KMS-11 (cell line): ENCODE data around the gene ACSBG1.

ENCODE experiments used
- H2AFZ ChIP-seq: fragments of 200-600 bp; sonication (generic); 2 replicates; pipeline ENCODE4 v1.6.1; 2016; ENCODE audit warnings: antibody characterized with exemption, mixed run types, low read depth
- H3K27ac ChIP-seq: fragments of 200-600 bp; sonication (generic); 2 replicates; pipeline ENCODE4 v1.6.1; 2016; ENCODE audit warnings: mild to moderate bottlenecking, mixed run types
- H3K27me3 ChIP-seq: fragments of 200-600 bp; sonication (generic); 2 replicates; pipeline ENCODE4 v1.6.1; 2017; ENCODE audit warnings: mild to moderate bottlenecking, low read depth, mixed run types, moderate library complexity; ENCODE audit not compliant: insufficient read depth
- H3K36me3 ChIP-seq: fragments of 200-600 bp; sonication (generic); 2 replicates; pipeline ENCODE4 v1.6.1; 2017; ENCODE audit warnings: mild to moderate bottlenecking, mixed run types; ENCODE audit not compliant: insufficient read depth
- H3K4me1 ChIP-seq: fragments of 200-600 bp; sonication (generic); 2 replicates; pipeline ENCODE4 v1.6.1; 2016; ENCODE audit warnings: mild to moderate bottlenecking, low read depth, mixed run types; ENCODE audit not compliant: poor library complexity, severe bottlenecking
- H3K4me2 ChIP-seq: fragments of 200-600 bp; sonication (generic); 2 replicates; pipeline ENCODE4 v1.7.0; 2016; ENCODE audit warnings: mild to moderate bottlenecking, mixed run types
- H3K4me3 ChIP-seq: fragments of 200-600 bp; sonication (generic); IDR thresholded peaks from 2 replicates; pipeline ENCODE4 v1.6.1; 2017; ENCODE audit warnings: low read depth, low read length, mixed read lengths; ENCODE audit not compliant: insufficient read depth
- H3K79me2 ChIP-seq: fragments of 200-600 bp; sonication (generic); 2 replicates; pipeline ENCODE4 v1.6.1; 2016; ENCODE audit warnings: low read depth, mixed run types; ENCODE audit not compliant: insufficient read depth
- H3K9ac ChIP-seq: fragments of 200-600 bp; sonication (generic); 2 replicates; pipeline ENCODE4 v1.6.1; 2016; ENCODE audit warnings: mild to moderate bottlenecking, mixed run types
- H4K20me1 ChIP-seq: fragments of 200-600 bp; sonication (generic); 2 replicates; pipeline ENCODE4 v1.6.1; 2016; ENCODE audit warnings: mild to moderate bottlenecking, mixed run types; ENCODE audit not compliant: insufficient read depth
- TF ChIP-seq, protein P1 (sequence below): fragments of 200-600 bp; sonication (generic); conservative IDR thresholded peaks from 2 replicates; pipeline ENCODE4 v1.6.1; 2017; ENCODE audit warnings: low read depth, mild to moderate bottlenecking, antibody characterized with exemption, low read length, moderate library complexity, mixed read lengths

ACSBG1 gene

DNA sequence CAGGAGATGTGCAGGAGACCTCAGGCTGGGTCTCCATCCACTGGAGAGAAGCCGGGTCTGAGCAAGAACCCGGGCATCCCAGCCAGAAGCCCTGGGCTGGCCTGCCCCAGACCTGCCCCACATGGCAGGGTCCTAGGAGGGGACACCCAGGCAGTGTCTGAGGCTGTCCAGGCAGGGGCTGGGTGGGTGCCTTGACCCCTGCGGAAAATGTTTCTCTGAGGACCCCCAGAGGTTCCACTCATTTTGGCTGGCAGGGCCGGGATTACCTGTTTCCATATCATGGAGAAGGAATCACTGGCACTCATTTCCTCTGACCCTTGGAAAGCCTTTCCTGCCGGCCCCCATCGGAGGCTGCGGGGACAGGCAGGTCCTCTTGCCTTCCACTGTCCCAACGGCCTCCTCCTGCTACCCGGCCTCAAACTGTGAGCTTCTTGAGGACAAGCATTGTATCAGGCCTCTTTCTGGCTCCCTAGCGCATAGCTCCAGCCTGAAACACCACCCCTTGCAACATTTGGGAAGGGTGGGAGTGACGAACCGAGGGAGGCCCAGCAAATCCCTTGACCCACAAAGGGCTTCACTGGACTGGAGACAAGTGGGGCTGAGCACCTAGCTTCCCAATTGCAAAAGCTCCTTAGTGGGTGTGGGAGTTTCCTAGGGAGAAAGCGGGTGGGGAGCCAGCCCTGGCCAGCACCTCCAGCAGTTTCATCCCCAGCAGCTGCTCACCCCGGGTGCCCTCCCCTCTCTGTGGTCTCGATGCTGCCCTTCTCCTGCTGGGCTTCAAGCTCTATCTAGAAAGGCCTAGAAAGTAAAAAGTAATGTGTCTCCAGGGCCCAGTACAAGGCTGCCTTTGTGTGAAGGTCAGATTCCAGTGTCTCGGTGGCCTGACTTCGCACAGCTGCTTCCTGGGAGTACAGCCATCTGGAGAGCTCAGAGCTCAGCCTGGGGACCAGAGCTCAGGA is 29.7 kb downstream of the ACSBG1 start:
- Histone ChIP-seq H3K4me1 (no peaks in the 10 kb centered on the region), H3K36me3 (no peaks in the 10 kb centered on the region), H4K20me1 (no peaks in the 10 kb centered on the region), H3K79me2 (no peaks in the 10 kb centered on the region), H3K4me2 (no peak overlapping the region), H3K27ac (no peak overlapping the region), H3K4me3 (no peak overlapping the region), H3K27me3 (no peaks in the 10 kb centered on the region), H2AFZ (no peak overlapping the region), H3K9ac (no peak overlapping the region)
- TF ChIP-seq, protein P1, sequence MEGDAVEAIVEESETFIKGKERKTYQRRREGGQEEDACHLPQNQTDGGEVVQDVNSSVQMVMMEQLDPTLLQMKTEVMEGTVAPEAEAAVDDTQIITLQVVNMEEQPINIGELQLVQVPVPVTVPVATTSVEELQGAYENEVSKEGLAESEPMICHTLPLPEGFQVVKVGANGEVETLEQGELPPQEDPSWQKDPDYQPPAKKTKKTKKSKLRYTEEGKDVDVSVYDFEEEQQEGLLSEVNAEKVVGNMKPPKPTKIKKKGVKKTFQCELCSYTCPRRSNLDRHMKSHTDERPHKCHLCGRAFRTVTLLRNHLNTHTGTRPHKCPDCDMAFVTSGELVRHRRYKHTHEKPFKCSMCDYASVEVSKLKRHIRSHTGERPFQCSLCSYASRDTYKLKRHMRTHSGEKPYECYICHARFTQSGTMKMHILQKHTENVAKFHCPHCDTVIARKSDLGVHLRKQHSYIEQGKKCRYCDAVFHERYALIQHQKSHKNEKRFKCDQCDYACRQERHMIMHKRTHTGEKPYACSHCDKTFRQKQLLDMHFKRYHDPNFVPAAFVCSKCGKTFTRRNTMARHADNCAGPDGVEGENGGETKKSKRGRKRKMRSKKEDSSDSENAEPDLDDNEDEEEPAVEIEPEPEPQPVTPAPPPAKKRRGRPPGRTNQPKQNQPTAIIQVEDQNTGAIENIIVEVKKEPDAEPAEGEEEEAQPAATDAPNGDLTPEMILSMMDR = no peak

DNA sequence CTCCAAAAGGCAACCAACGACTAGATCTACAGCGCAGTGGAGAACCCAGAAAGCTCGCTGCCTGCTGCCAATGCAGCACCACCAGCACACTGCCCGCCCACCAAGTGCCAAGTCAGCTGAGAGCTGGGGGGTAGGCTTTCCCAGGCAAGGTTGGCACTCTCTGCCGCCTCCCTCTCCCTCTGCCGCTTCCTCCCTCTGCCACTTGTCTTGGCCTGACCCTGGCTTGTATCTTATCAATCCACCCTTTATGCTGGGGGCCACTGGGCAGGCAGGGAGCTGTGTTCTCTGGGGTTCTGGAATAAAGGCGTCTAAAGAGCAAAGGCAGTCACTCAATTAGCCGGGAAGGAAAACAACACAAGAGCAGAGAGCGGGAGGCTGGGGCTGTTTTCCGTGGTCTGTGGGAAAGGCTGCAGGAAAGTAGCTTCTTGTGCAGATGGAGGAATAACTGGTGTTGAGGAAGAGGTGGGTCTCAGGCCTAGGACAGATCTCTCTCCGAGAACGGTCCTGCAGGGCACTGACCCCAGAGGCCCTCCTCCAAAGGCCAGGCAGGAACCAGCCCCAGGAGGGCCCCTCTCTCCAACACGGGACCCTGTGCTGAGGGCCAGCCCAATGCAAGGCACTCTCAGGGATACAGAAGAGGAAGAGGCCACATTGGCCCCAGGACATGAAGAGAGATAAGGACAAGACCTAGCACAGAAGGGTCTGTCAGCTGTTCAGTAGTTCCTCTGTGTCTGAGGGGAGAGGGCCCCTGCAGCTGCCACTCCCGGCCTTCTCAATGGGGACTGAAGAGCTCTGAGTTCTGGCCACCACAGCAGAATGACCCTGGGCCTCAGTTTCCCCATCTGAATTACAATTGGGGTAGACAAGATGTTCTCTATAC is 30.8 kb downstream of the ACSBG1 start:
- H3K27me3 ChIP-seq = no peaks in the 10 kb centered on the region
- no peak overlapping the region for H3K27ac ChIP-seq
- no peak overlapping the region for H3K4me2 ChIP-seq
- H3K9ac ChIP-seq = no peak overlapping the region
- H3K79me2 ChIP-seq = no peaks in the 10 kb centered on the region
- H4K20me1 ChIP-seq = no peaks in the 10 kb centered on the region
- no peaks in the 10 kb centered on the region for H3K4me1 ChIP-seq
- TF ChIP-seq, protein P1 = no peak
- H3K4me3 ChIP-seq = no peak overlapping the region
- no peaks in the 10 kb centered on the region for H3K36me3 ChIP-seq
- H2AFZ ChIP-seq = no peak overlapping the region

- no peaks in the 10 kb centered on the region for H3K79me2 ChIP-seq
- TF ChIP-seq, protein P1 = no peak
- no peak overlapping the region for H3K27ac ChIP-seq
- H3K27me3 ChIP-seq = no peaks in the 10 kb centered on the region
- H3K4me1 ChIP-seq = no peaks in the 10 kb centered on the region
- H3K4me2 ChIP-seq = no peak overlapping the region
- H4K20me1 ChIP-seq = no peaks in the 10 kb centered on the region
- no peak overlapping the region for H3K4me3 ChIP-seq
- H2AFZ ChIP-seq = no peak overlapping the region
- H3K36me3 ChIP-seq = no peaks in the 10 kb centered on the region
- no peak overlapping the region for H3K9ac ChIP-seq
Measured at GRCh38 chr15:78201281-78202190, 32.8 kb downstream of the ACSBG1 start.
